Measurements from ENCODE around the gene LUC7L2. TPM values are rescaled to one million over a fixed set of nuclear protein-coding genes. Genes with fewer than 3 reads are reported as not detected.
"Not testable (repeated sequence)": the region's sequence is repeated elsewhere in the genome, so short reads cannot be mapped to it uniquely, and the experiment has no call there.

Gene LUC7L2
- total and polyA plus RNA-seq, 2 of the 8 experiments (the other 6 are each of a cell fraction or from before 2014, with no cell fraction given), result 22.9 to 67.8 TPM

DNA sequence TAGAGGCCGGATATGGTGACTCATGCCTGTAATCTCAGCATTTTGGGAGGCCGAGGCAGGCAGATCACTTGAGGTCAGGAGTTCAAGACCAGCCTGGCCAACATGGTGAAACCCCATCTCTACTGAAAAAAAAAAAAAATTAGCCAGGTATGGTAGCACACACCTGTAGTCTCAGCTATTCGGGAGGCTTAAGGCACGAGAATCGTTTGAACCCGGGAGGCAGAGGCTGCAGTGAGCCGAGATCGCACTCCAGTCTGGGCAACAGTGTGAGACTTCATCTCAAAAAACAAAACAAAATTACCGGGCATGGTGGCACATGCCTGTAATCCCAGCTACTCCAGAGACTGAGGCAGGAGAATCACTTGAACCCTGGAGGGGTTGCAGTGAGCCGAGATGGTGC lies 66.0 kb downstream of the LUC7L2 start:
- not testable (repeated sequence) for H3K9me3 ChIP-seq (ENCODE audit: insufficient read depth in 2 of 2, low read depth in 1 of 2, low read length in 1 of 2); H2BK120ac ChIP-seq (replicated peaks; ENCODE audit: low read depth, low read length); H2BK5ac ChIP-seq (ENCODE audit: low read depth, low read length); H4K5ac ChIP-seq (ENCODE audit: insufficient read length, low read depth, low read length); H3K14ac ChIP-seq (ENCODE audit: insufficient read length); H2BK20ac ChIP-seq (ENCODE audit: low read length); H3K9ac ChIP-seq (replicated peaks in 1 of 4; ENCODE audit: extremely low read depth in 1 of 4, low read depth in 3 of 4, low read length in 3 of 4); H3K18ac ChIP-seq (ENCODE audit: extremely low read depth, low read length); H4K8ac ChIP-seq (ENCODE audit: extremely low read depth, insufficient read depth, low read length); FAIRE-seq; H4K20me1 ChIP-seq (replicated peaks in 1 of 2; ENCODE audit: control insufficient read depth in 1 of 2, insufficient read depth in 2 of 2, low read length in 2 of 2); H2BK12ac ChIP-seq (ENCODE audit: low read depth, low read length); H3K4me3 ChIP-seq (ENCODE audit: extremely low read depth in 1 of 4, insufficient read depth in 2 of 4, low read depth in 3 of 4, low read length in 4 of 4); H3K79me1 ChIP-seq (ENCODE audit: low read depth, low read length); H3K23me2 ChIP-seq (ENCODE audit: low read depth, low read length); H3K27ac ChIP-seq (ENCODE audit: low read depth, low read length); H2BK15ac ChIP-seq (ENCODE audit: low read length); H2AK5ac ChIP-seq (ENCODE audit: low read depth, low read length); H4K91ac ChIP-seq (replicated peaks; ENCODE audit: insufficient read length, low read length); H3K4me1 ChIP-seq (replicated peaks in 1 of 4; ENCODE audit: control insufficient read depth in 3 of 4, insufficient read depth in 4 of 4, low read length in 3 of 4); H3K23ac ChIP-seq (ENCODE audit: insufficient read length); H3K27me3 ChIP-seq (replicated peaks in 1 of 4; ENCODE audit: control insufficient read depth in 3 of 4, extremely low read depth in 1 of 4, insufficient read depth in 3 of 4, low read length in 3 of 4); H2AFZ ChIP-seq (ENCODE audit: low read length); H3K4ac ChIP-seq (replicated peaks; ENCODE audit: insufficient read length, low read depth, low read length); H3K79me2 ChIP-seq (ENCODE audit: control insufficient read depth in 1 of 2, insufficient read depth in 2 of 2, low read length in 2 of 2); H3K4me2 ChIP-seq (ENCODE audit: insufficient read depth in 1 of 2, low read depth in 2 of 2, low read length in 2 of 2); H3K56ac ChIP-seq (replicated peaks; ENCODE audit: insufficient read length, low read depth, low read length)
- peaks cover 0 to 30% (median 8%) of the 10 kb centered on the region in 4 experiments; a peak in 5 of 8 replicates for H3K36me3 ChIP-seq (ENCODE audit: control insufficient read depth in 2 of 4, insufficient read depth in 4 of 4, low read length in 3 of 4)
- ChIA-PET CTCF (ENCODE audit: partially characterized antibody) (interaction anchor here (0.6 to 1.2 kb wide), 2 partner anchors 9 to 173 kb away, joined by 3 to 9 read pairs; no protein-coding TSS in a partner anchor), POLR2A (ENCODE audit: partially characterized antibody) (interaction anchor here (0.6 to 2.1 kb wide), 2 partner anchors 45 to 57 kb away, joined by 4 to 6 read pairs; partner anchors contain the start of gene KLRG2)
- peak; percentile 22; the same call in 1 of the 2 replicates for TF ChIP-seq POLR2AphosphoS5 (IDR thresholded peaks at IDR 0.05; ENCODE audit: low read depth, low read length)
- DNase-seq (ENCODE audit: low read depth in 1 of 2, low spot score in 2 of 2), result peak in 1 of 2 experiments; percentile 13
- 94% methylated on average over 9 of the region's 10 CpGs; no CpG with 5 or more reads in 1 of the 2 experiments for WGBS, 2 experiments (ENCODE audit: extremely low coverage in 1 of 2, insufficient coverage in 1 of 2, insufficient read length in 1 of 2, insufficient replicate concordance in 2 of 2, low coverage in 1 of 2, low lambda C conversion rate in 2 of 2, missing lambda C conversion rate in 1 of 2)

All from H1 (cell line).